ENCODE results near the gene LAMA2.

LAMA2 gene

GRCh38 chr6:129321303-129321702, 438.4 kb downstream of the LAMA2 start:
- DNase-seq (ENCODE audit: low read depth): no peak

- DNase-seq (ENCODE audit: low read depth): no peak
Measured at GRCh38 chr6:129324345-129324744, 441.4 kb downstream of the LAMA2 start.

GRCh38 chr6:129329678-129330077, 446.7 kb downstream of the LAMA2 start:
- no peak for DNase-seq (ENCODE audit: low read depth)

GRCh38 chr6:129331450-129332138, 448.7 kb downstream of the LAMA2 start:
- peak; percentile 80 for DNase-seq (ENCODE audit: low read depth)

GRCh38 chr6:129335792-129336191, 452.9 kb downstream of the LAMA2 start:
- no peak for DNase-seq (ENCODE audit: low read depth)

- DNase-seq (ENCODE audit: low read depth): no peak
Measured at GRCh38 chr6:129338683-129339082, 455.7 kb downstream of the LAMA2 start.

- peak; percentile 88 for DNase-seq (ENCODE audit: low read depth)
Measured at GRCh38 chr6:129340983-129341382, 458.0 kb downstream of the LAMA2 start.

- DNase-seq (ENCODE audit: low read depth): peak; percentile 12
Measured at GRCh38 chr6:129342243-129342642, 459.3 kb downstream of the LAMA2 start.

- DNase-seq (ENCODE audit: low read depth): no peak
Measured at GRCh38 chr6:129342796-129343195, 459.9 kb downstream of the LAMA2 start.

GRCh38 chr6:129344379-129344778, 461.4 kb downstream of the LAMA2 start:
- no peak for DNase-seq (ENCODE audit: low read depth)

- peak; percentile 76 for DNase-seq (ENCODE audit: low read depth)
Measured at GRCh38 chr6:129345890-129346289, 463.0 kb downstream of the LAMA2 start.

GRCh38 chr6:129346964-129347363, 464.0 kb downstream of the LAMA2 start:
- no peak for DNase-seq (ENCODE audit: low read depth)

- DNase-seq (ENCODE audit: low read depth): no peak
Measured at GRCh38 chr6:129350278-129350677, 467.3 kb downstream of the LAMA2 start.

- no peak for DNase-seq (ENCODE audit: low read depth)
Measured at GRCh38 chr6:129351807-129352206, 468.9 kb downstream of the LAMA2 start.

- DNase-seq (ENCODE audit: low read depth): no peak
Measured at GRCh38 chr6:129353067-129353466, 470.1 kb downstream of the LAMA2 start.

GRCh38 chr6:129356129-129356528, 473.2 kb downstream of the LAMA2 start:
- no peak for DNase-seq (ENCODE audit: low read depth)

GRCh38 chr6:129359811-129360681, 477.1 kb downstream of the LAMA2 start:
- no peak for DNase-seq (ENCODE audit: low read depth)

GRCh38 chr6:129360682-129360955, 477.7 kb downstream of the LAMA2 start:
- DNase-seq (ENCODE audit: low read depth): no peak

GRCh38 chr6:129364037-129364436, 481.1 kb downstream of the LAMA2 start:
- DNase-seq (ENCODE audit: low read depth): no peak

GRCh38 chr6:129364767-129365166, 481.8 kb downstream of the LAMA2 start:
- DNase-seq (ENCODE audit: low read depth): no peak

GRCh38 chr6:129368076-129368475, 485.1 kb downstream of the LAMA2 start:
- no peak for DNase-seq (ENCODE audit: low read depth)

- no peak for DNase-seq (ENCODE audit: low read depth)
Measured at GRCh38 chr6:129368970-129369369, 486.0 kb downstream of the LAMA2 start.

GRCh38 chr6:129369737-129370136, 486.8 kb downstream of the LAMA2 start:
- DNase-seq (ENCODE audit: low read depth): no peak

Data from ELR (cell line).